HG03378 (cell line): Measurements from ENCODE around the gene TRIM33.

Source experiments
- ATAC-seq: cut with Tn5 transposase; IDR thresholded peaks from one replicate; pipeline ENCODE4 v1.9.1; 2021; ENCODE audit warnings: mild to moderate bottlenecking, moderate library complexity; ENCODE audit not compliant: unreplicated experiment

The TRIM33 gene

GRCh38 chr1:114511032-114511785, at the start of gene TRIM33:
Gene TRIM33, minus strand, starts transcription at chr1:114511203. Its CDS starts 127 bp downstream, at chr1:114511076.
- peak; percentile 66 for ATAC-seq

GRCh38 chr1:114559356-114559755, 48.4 kb upstream of the TRIM33 start:
- no peak for ATAC-seq

GRCh38 chr1:114558544-114558943, 47.5 kb upstream of the TRIM33 start:
- no peak for ATAC-seq

- no peak for ATAC-seq
These were observed 43.6 kb upstream of the TRIM33 start for GRCh38 chr1:114554577-114554976.

GRCh38 chr1:114552106-114552639, 41.2 kb upstream of the TRIM33 start:
- ATAC-seq, result no peak

GRCh38 chr1:114551400-114551799, 40.4 kb upstream of the TRIM33 start:
- no peak for ATAC-seq

- no peak for ATAC-seq
These were observed 39.3 kb upstream of the TRIM33 start for GRCh38 chr1:114550336-114550735.

GRCh38 chr1:114549137-114549536, 38.1 kb upstream of the TRIM33 start:
- no peak for ATAC-seq

- no peak for ATAC-seq
These were observed 36.1 kb upstream of the TRIM33 start for GRCh38 chr1:114547076-114547475.

GRCh38 chr1:114545796-114546195, 34.8 kb upstream of the TRIM33 start:
- no peak for ATAC-seq

GRCh38 chr1:114545315-114545714, 34.3 kb upstream of the TRIM33 start:
- no peak for ATAC-seq

GRCh38 chr1:114540821-114541220, 29.8 kb upstream of the TRIM33 start:
- no peak for ATAC-seq

GRCh38 chr1:114540272-114540671, 29.3 kb upstream of the TRIM33 start:
- no peak for ATAC-seq

GRCh38 chr1:114536043-114536442, 25.0 kb upstream of the TRIM33 start:
- no peak for ATAC-seq

GRCh38 chr1:114535401-114535800, 24.4 kb upstream of the TRIM33 start:
- ATAC-seq, result no peak

GRCh38 chr1:114531094-114531493, 20.1 kb upstream of the TRIM33 start:
- ATAC-seq, result no peak

GRCh38 chr1:114530224-114530623, 19.2 kb upstream of the TRIM33 start:
- ATAC-seq, result no peak

- ATAC-seq, result no peak
These were observed 13.9 kb upstream of the TRIM33 start for GRCh38 chr1:114524944-114525343.

- no peak for ATAC-seq
These were observed 11.2 kb upstream of the TRIM33 start for GRCh38 chr1:114522264-114522575.

GRCh38 chr1:114521396-114522263, 10.6 kb upstream of the TRIM33 start:
- no peak for ATAC-seq

- no peak for ATAC-seq
These were observed 6.3 kb upstream of the TRIM33 start for GRCh38 chr1:114517348-114517747.
